ENCODE results near the gene MYH7.
"Not testable (repeated sequence)": the region's sequence is repeated elsewhere in the genome, so short reads cannot be mapped to it uniquely, and the experiment has no call there.

- TF ChIP-seq, protein P1, sequence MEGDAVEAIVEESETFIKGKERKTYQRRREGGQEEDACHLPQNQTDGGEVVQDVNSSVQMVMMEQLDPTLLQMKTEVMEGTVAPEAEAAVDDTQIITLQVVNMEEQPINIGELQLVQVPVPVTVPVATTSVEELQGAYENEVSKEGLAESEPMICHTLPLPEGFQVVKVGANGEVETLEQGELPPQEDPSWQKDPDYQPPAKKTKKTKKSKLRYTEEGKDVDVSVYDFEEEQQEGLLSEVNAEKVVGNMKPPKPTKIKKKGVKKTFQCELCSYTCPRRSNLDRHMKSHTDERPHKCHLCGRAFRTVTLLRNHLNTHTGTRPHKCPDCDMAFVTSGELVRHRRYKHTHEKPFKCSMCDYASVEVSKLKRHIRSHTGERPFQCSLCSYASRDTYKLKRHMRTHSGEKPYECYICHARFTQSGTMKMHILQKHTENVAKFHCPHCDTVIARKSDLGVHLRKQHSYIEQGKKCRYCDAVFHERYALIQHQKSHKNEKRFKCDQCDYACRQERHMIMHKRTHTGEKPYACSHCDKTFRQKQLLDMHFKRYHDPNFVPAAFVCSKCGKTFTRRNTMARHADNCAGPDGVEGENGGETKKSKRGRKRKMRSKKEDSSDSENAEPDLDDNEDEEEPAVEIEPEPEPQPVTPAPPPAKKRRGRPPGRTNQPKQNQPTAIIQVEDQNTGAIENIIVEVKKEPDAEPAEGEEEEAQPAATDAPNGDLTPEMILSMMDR (tag by site-specific recombination; IDR thresholded peaks at IDR 0.05) = not testable (repeated sequence)
- TF ChIP-seq ZNF549 (tag by site-specific recombination; IDR thresholded peaks at IDR 0.05); TCF7L2 (IDR thresholded peaks at IDR 0.05; ENCODE audit: borderline replicate concordance, low read depth, low read length); ZIC2 (tag by site-specific recombination; IDR thresholded peaks at IDR 0.05): not testable (repeated sequence)
Observed at GRCh38 chr14:23400496-23401149, 34.8 kb downstream of the MYH7 start.

Data from HEK293 (cell line).